GM12874 (cell line): ENCODE measurements around the gene AVPR1B.

Experiments
- TF ChIP-seq, protein P1 (sequence below): IDR thresholded peaks from 2 replicates; pipeline ENCODE4 v1.5.1; 2011; ENCODE audit warnings: low read depth, mild to moderate bottlenecking, control low read depth, low read length, moderate library complexity; ENCODE audit not compliant: insufficient read depth

AVPR1B gene

DNA sequence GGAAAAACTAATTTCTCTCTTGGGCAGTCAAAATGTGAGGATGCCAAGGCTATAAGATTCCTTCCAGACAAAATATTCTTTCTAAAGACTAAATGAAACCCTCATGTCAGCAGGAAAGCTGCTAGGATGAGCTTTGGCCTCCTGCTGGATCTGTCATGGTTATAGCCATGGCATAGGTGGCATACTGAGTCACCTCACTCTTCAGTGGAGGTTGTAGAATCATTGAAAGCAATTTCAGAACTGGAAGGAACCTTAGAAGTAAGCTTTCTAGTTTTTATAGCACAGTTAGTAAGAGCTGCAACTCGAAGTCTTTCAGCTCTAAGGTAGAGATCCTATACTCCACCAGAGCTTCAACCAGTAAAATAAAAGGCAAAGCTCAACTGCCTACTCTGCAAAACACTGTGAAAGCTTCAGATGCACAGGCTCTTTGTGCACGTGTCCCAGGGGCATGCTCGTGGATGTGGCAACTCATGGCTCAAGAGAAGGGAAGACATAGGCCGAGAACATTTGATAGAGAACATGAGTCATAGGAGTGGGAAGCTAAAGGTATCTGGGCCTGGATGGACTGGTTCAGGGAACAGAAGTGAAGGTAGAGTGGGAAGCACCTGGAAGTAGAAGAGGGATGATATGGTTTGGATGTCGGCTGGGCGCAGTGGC, 5.8 kb downstream of the AVPR1B start:
- TF ChIP-seq, protein P1, sequence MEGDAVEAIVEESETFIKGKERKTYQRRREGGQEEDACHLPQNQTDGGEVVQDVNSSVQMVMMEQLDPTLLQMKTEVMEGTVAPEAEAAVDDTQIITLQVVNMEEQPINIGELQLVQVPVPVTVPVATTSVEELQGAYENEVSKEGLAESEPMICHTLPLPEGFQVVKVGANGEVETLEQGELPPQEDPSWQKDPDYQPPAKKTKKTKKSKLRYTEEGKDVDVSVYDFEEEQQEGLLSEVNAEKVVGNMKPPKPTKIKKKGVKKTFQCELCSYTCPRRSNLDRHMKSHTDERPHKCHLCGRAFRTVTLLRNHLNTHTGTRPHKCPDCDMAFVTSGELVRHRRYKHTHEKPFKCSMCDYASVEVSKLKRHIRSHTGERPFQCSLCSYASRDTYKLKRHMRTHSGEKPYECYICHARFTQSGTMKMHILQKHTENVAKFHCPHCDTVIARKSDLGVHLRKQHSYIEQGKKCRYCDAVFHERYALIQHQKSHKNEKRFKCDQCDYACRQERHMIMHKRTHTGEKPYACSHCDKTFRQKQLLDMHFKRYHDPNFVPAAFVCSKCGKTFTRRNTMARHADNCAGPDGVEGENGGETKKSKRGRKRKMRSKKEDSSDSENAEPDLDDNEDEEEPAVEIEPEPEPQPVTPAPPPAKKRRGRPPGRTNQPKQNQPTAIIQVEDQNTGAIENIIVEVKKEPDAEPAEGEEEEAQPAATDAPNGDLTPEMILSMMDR, result no peak

DNA sequence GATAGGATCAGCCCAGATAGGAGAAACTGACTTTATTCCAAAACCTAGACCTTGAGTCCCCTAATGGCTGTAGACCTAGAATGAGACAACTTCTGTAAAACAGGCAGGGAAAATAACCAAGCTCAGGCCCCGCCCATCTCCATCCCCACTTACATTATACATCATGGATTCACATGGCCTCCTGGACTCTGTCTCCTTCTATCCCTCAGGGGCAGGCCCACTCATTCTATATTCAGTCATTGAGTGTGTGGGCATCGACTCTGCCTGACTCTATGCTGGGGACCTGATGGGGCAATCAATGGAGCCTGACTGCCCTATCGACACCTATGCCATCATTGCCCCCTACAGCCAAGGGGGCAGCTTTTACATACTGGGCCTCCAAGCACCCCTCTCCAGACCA, 6.4 kb downstream of the AVPR1B start:
- TF ChIP-seq, protein P1, result no peak

DNA sequence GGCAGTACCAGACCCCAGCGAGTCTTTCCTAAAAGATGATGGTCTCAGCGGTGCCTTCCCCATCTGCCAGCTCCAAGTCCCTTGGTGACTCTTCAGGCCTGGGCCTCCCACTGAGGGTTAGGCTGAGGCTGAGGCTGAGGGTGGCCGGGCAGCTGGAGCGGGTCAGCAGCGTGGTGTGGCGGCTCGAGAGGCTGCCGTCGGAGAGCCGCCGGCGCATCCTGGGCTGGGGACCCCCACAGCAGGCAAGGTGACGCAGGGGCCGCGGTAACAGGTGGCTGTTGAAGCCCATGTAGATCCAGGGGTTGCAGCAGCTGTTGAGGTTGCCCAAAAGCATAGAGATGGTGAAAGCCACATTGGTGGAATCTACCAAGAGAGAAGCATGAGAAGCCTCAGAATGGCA, 7.0 kb downstream of the AVPR1B start:
- TF ChIP-seq, protein P1, result no peak

DNA sequence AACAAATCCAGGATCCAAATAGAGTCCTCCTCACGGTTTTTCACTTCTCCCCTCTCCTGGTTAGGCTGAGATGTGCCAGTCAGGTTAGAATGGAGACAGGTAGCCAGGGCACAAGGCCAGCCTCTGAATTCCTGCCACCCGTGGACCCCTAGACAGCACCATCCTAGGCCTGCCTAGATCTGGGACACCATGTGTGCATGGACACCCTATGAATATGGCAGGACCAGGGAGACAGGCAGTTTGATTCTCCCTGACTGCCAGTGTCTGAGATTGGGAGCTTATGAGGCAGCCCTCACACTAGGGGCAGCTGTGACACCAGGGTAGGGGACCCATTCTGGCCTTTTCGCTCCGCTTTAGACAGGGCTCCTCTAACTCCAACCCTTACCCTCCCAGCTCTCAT, 7.5 kb downstream of the AVPR1B start:
- TF ChIP-seq, protein P1, result no peak

DNA sequence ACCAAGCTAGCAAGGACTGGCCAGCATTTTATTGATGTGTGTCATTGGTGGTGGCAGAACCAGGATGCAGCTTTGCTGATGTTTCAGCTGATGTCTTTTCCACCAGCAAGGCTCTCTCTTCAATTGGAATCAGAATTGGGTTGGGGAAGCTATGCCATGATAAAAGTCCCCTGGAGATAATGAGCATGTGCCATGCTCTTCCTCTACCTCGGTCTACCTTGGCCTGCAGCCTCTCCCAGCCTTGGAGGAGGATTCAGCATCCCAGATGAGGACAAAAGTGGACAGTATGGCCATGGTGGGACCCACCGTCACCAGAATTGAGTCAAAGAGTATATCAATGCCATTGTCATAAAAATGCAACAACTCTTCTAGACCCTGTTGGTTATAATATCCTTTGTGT, 8.6 kb downstream of the AVPR1B start:
- TF ChIP-seq, protein P1, result no peak

DNA sequence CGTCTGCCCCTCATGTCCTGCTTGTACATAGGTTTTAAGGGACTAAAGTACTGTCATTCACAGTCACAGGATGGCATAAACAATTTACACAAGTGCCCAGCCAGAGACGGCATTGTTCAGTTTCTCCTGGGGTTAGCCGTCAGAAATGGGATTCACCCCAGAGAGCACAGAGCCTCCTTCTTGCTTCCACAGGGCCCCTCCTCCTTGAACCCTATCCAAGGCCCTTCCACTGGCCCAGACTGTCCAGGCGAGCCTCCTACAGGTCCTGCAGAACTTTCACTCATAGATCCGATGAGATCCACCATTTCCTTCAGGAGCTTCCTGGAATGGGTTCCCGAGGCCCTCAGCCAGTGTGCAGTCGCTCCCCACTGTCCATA, 10.0 kb downstream of the AVPR1B start:
- TF ChIP-seq, protein P1, result no peak

DNA sequence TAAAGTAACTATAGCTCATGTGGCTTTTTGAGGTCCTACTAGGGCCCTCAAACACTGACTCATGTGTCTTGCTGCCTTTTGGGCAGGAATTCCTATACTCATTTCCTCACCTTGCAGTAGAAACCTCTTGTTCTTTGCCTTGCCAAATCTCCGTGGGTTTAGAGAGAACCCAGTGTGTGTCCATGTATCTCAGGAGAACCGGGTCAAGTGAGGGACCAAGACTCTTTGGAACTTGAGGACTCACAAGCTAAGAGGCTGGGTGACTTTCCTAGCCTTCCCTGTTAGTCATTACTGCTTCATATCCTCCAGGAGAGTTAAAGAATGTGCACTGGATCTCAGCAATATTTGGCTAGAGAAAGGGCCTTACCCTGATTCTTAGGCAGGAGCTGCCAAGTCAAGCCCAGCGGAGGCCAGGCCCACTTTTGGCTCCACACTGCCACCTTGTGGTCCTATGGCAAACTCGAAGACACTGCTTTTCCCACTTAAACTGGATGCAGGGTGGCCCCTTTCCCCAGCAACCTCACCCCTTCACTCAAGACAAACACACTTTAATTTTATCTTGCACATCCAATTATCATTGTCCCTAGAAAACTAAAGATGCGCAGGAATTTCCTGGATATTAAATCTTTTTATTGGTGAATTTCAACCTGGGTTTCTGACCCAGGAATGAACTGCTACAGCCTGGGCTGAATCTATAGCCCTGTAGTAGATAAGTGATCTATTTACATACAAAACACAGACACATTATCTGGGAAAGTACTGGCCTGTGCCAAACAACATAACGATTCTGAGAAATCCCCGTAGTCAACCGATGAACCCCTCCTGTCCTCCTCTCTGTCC, 10.6 kb downstream of the AVPR1B start:
- TF ChIP-seq, protein P1, result peak; percentile 84
